SHP77 treated with DMSO at 0.1 percent for 48 hours (cell line): Measurements from ENCODE around the gene PPP4C.

Experiments used
- DNase-seq: peaks from one replicate; lab custom pipeline; 2025; lab: John Stamatoyannopoulos, UW

Gene PPP4C

GRCh38 chr16:30127993-30128392 is 52.2 kb downstream of the PPP4C start:
- no peak for DNase-seq

GRCh38 chr16:30131869-30132475 is 56.2 kb downstream of the PPP4C start:
- DNase-seq = peak; percentile 48

GRCh38 chr16:30132591-30132990 is 56.8 kb downstream of the PPP4C start:
- no peak for DNase-seq
